GM19438 (cell line): ENCODE results near the gene METRNL.
"Not testable (repeated sequence)": the region's sequence is repeated elsewhere in the genome, so short reads cannot be mapped to it uniquely, and the experiment has no call there.

Experiments used
- ATAC-seq: cut with Tn5 transposase; IDR thresholded peaks from one replicate; pipeline ENCODE4 v1.9.1; 2021; ENCODE audit warnings: low read depth; ENCODE audit not compliant: unreplicated experiment

METRNL gene

GRCh38 chr17:83133302-83134121 is 54.1 kb downstream of the METRNL start:
- ATAC-seq: no peak

GRCh38 chr17:83134456-83134855 is 55.0 kb downstream of the METRNL start:
- not testable (repeated sequence) for ATAC-seq

- ATAC-seq: no peak
Observed at GRCh38 chr17:83135692-83136091, 56.3 kb downstream of the METRNL start.

- no peak for ATAC-seq
Observed at GRCh38 chr17:83136156-83136555, 56.7 kb downstream of the METRNL start.

GRCh38 chr17:83136931-83137330 is 57.5 kb downstream of the METRNL start:
- no peak for ATAC-seq

- no peak for ATAC-seq
Observed at GRCh38 chr17:83137523-83137922, 58.1 kb downstream of the METRNL start.

GRCh38 chr17:83138820-83139219 is 59.4 kb downstream of the METRNL start:
- ATAC-seq: no peak

- not testable (repeated sequence) for ATAC-seq
Observed at GRCh38 chr17:83139541-83140248, 60.3 kb downstream of the METRNL start.

GRCh38 chr17:83140249-83140566 is 60.8 kb downstream of the METRNL start:
- not testable (repeated sequence) for ATAC-seq

GRCh38 chr17:83142619-83143018 is 63.2 kb downstream of the METRNL start:
- ATAC-seq: no peak

GRCh38 chr17:83143817-83144231 is 64.4 kb downstream of the METRNL start:
- ATAC-seq: no peak
